NCI-H1694 treated with DMSO at 0.1 percent for 48 hours (cell line): ENCODE measurements around the gene JDP2.

Experiments used
- DNase-seq: peaks from one replicate; lab custom pipeline; 2025; lab: John Stamatoyannopoulos, UW

The JDP2 gene

GRCh38 chr14:75514673-75515628 lies 87.1 kb downstream of the JDP2 start:
- no peak for DNase-seq

DNA sequence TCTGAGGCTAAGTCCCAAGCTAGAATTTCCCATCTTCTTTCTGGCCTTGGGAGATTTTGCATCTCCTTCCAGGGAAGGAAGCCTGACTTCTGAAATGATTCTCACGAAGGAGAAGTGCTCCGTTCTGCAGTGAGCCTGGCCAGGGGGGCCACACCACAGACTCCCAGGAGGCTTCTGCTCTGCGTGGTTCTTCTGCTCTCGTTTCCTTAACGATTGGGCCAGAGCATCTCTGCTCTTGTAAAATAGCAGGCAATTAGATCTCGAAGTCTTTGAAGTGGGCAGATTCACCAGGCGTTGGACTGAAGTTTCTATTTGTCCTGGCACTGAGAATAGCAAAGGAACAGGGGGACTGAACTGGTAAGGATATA lies 87.8 kb downstream of the JDP2 start:
- DNase-seq: no peak

DNA sequence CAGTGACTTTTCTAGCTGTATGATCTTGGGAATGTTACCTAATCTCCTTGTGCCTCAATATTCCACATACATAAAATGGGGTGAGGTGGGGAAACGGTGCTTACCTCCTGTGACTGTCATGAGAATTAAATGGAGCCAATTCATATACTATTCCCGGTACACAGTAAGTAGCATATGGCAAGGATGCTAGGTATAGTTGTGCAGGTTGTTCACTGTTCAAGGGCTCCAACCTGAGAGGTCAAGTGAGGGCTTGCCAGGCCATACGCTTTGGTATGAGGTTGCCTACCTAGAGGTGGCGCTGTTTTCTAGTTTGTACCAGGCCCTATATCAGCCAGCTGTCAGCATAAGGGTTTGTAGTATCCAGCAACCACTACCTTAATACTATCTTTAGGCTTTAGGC lies 90.8 kb downstream of the JDP2 start:
- DNase-seq: peak; percentile 14

- no peak for DNase-seq
Measured at GRCh38 chr14:75519394-75519793, 91.6 kb downstream of the JDP2 start.

DNA sequence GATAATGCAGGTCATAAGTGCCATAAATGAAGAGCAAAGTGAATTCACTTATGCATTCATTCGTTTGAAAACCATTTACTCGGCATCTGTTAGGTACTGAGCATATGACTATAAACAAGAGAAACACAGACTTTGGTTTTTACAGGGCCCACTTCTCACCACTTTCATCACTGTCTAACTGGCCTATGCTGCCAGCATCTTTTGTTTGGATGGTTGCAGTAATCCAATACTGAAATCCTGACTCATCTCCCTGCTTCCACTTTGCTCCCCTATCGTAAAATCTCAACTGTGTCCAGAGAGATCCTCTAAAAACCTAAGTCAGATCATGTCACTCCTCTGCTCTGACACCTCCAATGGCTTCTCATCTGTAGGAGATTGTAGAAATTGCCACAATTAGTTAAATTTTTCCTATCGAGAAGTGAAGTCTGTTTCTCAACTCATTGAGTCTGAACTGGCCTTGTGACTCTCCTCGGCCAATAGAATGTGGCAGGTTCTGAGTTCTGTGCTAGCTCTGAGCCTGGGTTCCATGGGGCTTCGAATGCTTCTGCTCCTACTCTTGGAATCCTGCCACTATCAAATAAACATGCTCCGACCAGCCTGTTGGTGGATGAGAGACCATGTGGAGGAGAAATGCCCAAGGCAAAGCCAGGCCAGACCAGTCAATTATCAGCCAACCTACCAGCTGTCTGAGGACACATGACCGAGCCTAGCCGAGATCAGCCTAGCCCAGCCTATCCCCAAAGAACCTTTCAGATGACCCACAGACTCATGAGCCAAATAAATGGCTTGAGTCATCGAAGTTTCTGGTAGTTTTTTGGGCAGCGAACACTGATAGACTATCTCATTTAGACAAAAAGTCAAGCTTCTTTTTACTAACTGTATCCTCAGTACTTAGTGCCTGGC lies 92.3 kb downstream of the JDP2 start:
- DNase-seq: no peak

- no peak for DNase-seq
Measured at GRCh38 chr14:75520852-75521251, 93.0 kb downstream of the JDP2 start.

DNA sequence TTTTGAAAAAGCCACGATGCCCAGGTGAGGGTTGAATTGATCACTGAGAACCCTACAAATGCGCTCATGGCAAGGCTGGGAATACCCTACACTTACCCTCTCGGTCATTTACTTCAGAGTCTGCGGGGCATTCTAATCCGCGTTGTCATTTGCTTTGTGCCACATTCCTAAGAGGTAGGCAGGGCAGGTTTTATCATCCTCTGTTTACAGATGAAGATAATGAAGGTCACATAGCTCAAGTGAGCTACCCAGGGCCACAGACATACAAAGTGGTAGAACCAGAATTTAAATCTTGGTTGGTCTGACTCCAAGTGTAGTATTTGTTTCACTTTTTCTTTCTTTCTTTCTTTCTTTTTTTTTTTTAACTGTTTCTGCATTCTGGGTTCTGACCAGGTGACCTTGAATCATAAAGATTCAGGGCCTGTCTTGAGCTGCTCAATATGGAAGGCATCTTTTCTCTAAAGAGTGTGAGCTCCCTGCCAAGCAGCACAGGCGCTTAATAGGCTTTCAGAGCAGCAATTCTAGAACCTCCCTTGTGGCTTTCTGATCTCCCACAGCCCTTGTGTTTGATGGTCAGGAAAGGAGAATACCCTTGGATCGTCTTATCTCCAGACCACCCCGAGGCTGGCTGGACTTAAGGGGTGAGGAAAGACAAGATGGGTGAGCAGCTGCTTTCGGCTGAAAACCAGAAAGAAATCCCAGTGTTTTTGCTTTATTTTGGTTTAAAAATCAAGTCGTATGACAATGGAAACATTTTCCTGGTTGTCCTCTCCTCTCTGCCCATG lies 93.8 kb downstream of the JDP2 start:
- DNase-seq: no peak

DNA sequence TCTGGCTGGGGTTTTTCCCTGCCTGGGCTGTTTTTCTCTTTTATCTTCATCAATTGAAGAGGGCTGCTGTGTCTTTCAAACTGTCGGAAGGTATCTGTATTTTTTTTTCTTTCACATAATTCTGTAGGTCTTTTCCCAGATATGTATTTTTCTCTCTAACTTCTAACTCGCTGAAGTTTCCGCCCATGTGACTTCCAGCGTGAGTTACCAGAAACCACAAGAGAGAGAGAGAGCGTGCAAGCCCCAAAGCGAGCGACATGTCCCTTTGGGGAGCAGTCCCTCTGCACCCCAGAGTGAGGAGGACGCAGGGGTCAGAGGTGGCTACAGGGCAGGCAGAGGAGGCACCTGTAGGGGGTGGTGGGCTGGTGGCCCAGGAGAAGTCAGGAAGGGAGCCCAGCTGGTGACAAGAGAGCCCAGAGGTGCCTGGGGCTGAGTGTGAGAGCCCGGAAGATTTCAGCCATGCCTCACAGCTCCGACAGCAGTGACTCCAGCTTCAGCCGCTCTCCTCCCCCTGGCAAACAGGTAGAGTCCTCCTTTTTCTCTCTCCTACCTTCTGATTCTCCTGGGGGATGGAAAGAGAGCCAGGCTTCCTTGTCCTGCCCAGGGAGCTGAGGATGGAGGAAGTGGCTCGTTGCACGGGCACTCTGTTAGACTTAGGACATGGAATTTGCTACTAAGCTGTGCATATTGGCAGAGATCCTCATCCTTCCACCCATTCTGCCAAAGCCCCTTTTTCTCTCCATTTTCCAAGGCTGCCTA lies 94.6 kb downstream of the JDP2 start, which contains the start of gene BATF:
TSS of gene BATF (plus strand) at position 246 of the 759 bp plus-strand sequence. CDS start at position 460, 214 bp downstream.
- no peak for DNase-seq

GRCh38 chr14:75522983-75523318 lies 95.1 kb downstream of the JDP2 start:
- DNase-seq: no peak
